GM12891 (cell line): ENCODE results near the gene PCDH9.

Experiments used
- DNase-seq: peaks from one replicate; pipeline ENCODE4 v3.0.0; 2011; ENCODE audit warnings: low spot score; ENCODE audit not compliant: insufficient read length
- FAIRE-seq: peaks from 2 replicates; lab custom pipeline; 2011; peaks lifted over from hg19 to GRCh38; lab: Jason Lieb, UNC
- PAX5 ChIP-seq: IDR thresholded peaks from 2 replicates; pipeline ENCODE4 v1.6.1; 2011; ENCODE audit warnings: low read length, moderate library complexity, mild to moderate bottlenecking; ENCODE audit not compliant: insufficient read depth, severe bottlenecking
- POLR2A ChIP-seq: IDR thresholded peaks from 2 replicates; pipeline ENCODE4 v1.6.1; 2011; ENCODE audit warnings: low read depth, low read length, control low read depth
- POLR2AphosphoS5 ChIP-seq: IDR thresholded peaks from 2 replicates; pipeline ENCODE4 v1.6.1; 2011; ENCODE audit warnings: low read depth, low read length, control low read depth
- POU2F2 ChIP-seq: IDR thresholded peaks from 2 replicates; pipeline ENCODE4 v1.6.1; 2011; ENCODE audit warnings: low read depth, mild to moderate bottlenecking, control low read depth, low read length, moderate library complexity
- SPI1 ChIP-seq: IDR thresholded peaks from 2 replicates; pipeline ENCODE4 v1.6.1; 2011; ENCODE audit warnings: low read depth, low read length, control low read depth
- TAF1 ChIP-seq: IDR thresholded peaks from 2 replicates; pipeline ENCODE4 v1.6.1; 2011; ENCODE audit warnings: low read depth, low read length, control low read depth

Gene PCDH9

DNA sequence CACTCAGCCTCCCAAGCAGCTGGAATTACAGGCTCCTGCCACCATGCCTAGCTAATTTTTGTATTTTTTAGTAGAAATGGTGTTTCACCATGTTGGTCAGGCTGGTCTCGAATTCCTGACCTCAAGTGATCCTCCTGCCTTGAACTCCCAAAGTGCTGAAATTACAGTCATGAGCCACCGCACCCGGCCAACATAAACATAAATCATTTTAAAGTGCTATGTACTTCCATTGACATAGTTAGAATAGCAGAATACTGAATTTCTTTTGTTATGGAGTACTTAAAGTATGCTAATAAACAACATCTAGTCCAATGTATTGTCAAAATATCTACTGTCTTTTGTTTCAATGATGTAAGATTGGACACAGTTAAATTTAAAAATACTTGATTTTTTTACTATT is 539.0 kb downstream of the PCDH9 start:
- DNase-seq, result no peak
- no peak for FAIRE-seq

DNA sequence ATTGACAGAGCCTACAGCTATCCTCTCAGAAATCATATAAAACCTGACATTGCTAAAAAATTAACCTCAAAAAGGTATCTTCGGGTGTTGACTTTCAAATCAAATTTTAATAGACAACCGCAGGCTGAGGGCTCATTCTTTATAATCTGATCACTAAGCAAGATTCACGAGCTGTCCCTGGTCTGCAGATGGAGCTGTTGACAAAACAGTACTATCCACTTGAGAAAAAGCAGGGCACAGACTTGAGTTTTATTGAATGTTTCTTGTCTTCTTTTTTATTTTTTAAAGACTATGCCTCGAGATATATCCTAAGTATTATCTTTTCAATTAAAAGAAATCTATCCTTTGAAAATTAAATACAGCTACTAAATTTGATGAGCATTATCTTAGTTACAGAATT is 540.5 kb downstream of the PCDH9 start:
- no peak for FAIRE-seq
- TF ChIP-seq POLR2A (no peak), SPI1 (no peak), POLR2AphosphoS5 (no peak), PAX5 (no peak)
- DNase-seq, result no peak

More for the DNA sequence above, 539.0 kb downstream of the PCDH9 start:
- TF ChIP-seq POLR2A (no peak), PAX5 (no peak), POLR2AphosphoS5 (no peak), SPI1 (no peak), POU2F2 (no peak), TAF1 (no peak)

DNA sequence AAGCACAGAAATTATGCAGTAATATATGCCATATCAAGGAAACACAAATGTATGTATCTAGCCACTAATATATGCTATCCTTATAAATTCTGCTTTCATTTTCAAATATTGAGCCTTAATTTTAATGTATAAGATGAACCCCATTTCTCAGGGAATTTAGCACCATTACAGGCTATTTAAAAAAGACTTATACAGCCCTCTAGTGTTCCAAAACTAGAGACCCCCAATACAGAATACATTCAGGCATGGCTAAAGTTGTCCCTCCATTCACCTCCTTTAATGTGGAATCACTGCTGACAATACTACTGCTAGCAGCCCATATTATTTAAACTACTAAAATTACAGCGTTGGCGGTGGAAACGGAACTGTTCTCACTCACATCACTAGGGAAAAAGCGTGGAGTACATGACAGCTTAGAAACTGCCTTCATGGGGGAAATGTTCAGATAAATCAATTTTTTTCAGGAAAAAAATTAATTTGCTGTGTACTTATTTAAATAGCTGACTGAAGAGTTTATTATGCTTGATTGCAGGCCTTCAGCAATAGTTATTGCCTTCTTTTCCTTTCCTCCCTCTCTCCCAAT is 541.0 kb downstream of the PCDH9 start:
- TF ChIP-seq PAX5 (no peak), TAF1 (no peak), SPI1 (no peak), POLR2AphosphoS5 (no peak), POLR2A (no peak), POU2F2 (no peak)
- DNase-seq (no peak), FAIRE-seq (no peak)

DNA sequence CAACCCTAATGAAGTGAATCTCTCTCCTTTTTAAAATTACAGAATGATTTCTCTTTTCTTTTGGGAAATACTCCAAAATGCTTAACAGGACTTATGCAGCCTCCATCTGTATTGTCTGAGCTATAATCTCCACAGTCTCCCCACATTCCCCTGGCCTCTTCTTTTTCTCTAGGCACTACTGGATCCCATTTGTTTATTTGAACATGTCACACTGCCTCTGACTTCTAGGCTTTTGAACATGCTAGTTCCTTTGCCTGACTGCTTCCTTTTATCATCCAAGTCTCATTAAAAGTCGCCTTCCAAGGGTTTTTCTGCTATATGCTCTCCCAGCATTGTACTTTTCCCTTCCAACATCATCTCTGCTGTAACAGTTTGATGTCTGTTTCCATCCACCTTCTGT is 548.7 kb downstream of the PCDH9 start:
- TF ChIP-seq PAX5 (no peak), SPI1 (no peak)
- FAIRE-seq, result no peak
- no peak for DNase-seq

DNA sequence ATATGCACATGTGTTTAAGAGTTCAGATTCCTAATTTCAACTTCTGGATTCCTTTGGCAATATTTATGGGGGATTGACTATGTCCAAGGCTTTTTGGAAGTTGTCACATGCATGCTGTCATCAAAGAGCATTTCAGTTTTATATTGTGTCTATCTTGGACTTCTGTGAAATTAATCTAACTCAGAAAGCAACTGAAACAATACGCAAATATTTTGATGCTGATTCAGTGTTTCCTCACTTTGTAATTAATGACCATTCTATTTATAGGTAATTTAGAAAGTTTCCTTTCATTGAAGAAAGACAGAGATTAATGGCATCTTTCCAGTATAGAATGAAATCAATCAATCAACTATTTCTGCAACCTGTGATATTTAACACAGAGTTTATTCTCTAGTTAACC is 550.1 kb downstream of the PCDH9 start:
- FAIRE-seq, result no peak
- TF ChIP-seq TAF1 (no peak), POLR2A (no peak), PAX5 (no peak), POU2F2 (no peak)

DNA sequence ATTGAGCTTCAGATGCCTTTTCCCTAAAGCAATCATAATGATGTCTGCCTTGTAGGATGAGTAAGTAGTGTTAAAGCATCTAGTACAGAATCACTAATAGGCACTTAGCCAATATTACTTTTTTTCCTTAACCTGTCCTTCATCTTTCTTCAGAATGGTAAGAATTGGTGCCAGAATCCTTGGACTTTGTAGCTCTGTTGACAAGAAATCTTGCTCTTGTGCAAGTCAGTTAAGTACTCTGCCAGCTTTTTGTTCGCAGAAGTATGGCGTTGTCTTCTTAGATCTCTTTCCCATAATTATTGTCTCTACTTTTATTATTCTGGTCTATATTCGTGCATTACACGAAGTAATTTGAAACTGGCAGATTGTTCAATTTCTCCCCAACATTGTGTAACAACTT is 554.5 kb downstream of the PCDH9 start:
- DNase-seq (no peak), FAIRE-seq (no peak)
- TF ChIP-seq SPI1 (no peak), POLR2AphosphoS5 (no peak), POLR2A (no peak), POU2F2 (no peak)

More for the DNA sequence above, 550.1 kb downstream of the PCDH9 start:
- no peak for DNase-seq

DNA sequence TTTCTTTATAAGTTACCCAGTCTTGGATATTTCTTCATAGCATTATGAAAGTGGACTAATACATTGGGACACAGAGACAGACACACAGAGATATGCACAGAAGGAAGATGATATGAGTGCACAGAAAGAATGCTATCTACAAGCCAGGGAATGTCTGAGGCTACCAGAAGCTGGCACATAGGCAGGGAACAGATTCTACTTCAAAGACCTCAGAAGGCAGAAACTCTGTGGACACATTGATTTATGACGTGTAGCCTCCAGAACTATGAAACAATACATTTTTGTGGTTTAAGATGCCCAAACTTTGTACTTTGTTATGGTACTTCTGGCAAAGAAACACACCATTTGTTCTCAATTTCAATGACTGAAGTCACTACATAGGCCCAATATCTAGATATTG is 556.7 kb downstream of the PCDH9 start:
- DNase-seq (no peak), FAIRE-seq (no peak)
- TF ChIP-seq PAX5 (no peak), POLR2A (no peak), TAF1 (no peak), POLR2AphosphoS5 (no peak), POU2F2 (no peak), SPI1 (no peak)

DNA sequence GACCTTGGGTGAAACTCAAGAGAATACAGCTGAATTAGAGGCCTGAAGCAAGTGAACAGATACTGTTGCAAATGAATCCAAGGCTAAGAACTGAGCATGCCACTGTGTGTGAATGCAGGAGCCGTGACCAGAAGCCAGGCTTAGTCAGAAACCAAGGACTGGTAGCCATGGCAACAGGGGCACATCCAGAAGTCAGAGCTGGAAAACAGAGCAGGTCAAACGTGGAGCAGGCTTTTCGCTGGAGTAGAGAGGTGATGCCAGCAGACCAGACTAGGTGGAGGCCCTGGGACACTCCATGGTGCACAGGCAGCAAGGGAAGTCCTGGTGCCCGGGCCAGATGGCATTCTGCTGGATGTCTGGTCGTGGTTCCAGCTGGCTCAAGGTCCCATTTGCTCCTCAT is 564.1 kb downstream of the PCDH9 start:
- no peak for FAIRE-seq
- TF ChIP-seq POLR2A (no peak), SPI1 (no peak), TAF1 (no peak), PAX5 (no peak)
- no peak for DNase-seq

DNA sequence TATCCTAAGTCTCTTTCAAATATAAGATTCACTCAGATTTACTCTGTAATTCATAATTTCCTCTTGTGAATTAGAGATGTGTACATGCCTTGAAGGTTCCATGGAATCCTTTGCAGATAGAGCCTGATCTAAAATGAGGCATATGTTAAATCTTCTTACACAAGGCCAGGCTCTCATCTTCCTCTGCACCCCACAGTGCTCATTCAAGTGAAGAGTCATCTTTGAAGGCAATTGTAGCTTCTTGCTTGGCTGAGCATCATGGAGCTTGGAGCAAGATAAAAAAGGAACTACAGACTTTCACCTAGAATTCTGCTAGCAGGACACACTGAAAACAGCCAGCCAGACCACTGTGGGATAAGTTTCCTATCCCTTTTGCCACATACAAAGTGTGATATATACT is 566.4 kb downstream of the PCDH9 start:
- TF ChIP-seq SPI1 (no peak), TAF1 (no peak), POU2F2 (no peak), PAX5 (no peak), POLR2AphosphoS5 (no peak), POLR2A (no peak)
- FAIRE-seq (no peak), DNase-seq (no peak)

DNA sequence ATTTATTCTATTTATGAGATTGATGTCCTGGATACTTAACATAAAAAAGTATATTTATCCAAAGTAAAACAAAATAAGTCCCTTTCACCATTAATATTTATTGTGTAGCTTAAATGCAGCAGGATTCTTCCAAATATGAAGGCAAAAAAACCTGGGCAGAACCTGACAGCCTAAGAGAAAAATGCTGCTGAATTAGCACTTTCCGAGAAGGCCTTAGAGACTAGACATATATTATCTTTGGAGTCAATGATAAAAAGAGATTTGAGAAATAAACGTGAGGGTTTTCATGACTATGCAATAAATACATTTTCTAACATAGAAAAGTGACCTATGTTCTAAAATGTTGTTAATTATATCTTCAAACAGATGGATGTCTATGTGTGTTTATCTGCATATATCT is 566.9 kb downstream of the PCDH9 start:
- TF ChIP-seq POU2F2 (no peak), PAX5 (no peak), TAF1 (no peak), POLR2A (no peak), SPI1 (no peak), POLR2AphosphoS5 (no peak)
- DNase-seq (no peak), FAIRE-seq (no peak)

DNA sequence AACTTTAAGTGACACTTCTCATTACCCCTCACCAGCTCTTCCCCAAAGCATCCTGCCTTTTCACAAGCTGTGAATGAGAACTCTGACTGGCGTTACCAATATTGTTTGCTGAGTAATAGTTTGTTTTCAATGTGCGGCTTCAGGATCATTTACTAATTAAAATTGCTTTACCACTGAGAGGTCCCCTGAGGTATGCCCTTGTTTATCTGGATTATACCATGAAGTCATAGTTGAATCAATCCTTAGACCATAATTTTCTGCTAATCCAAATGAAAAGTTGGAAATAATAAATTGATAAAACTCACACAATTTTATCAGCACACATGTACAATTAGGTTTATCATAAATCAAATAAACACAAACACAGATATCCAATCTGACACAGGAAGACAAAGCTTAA is 568.8 kb downstream of the PCDH9 start:
- DNase-seq (no peak), FAIRE-seq (no peak)
- TF ChIP-seq POLR2AphosphoS5 (no peak), TAF1 (no peak), POLR2A (no peak), POU2F2 (no peak)
